Bone marrow (tissue), 2 donors: ENCODE results near the gene WDR1.

Experiments
- DNase-seq, 2 donors: peaks; one replicate each; lab custom pipeline; 2025; lab: John Stamatoyannopoulos, UW

The WDR1 gene

GRCh38 chr4:10113362-10114047, 3.1 kb downstream of the WDR1 start:
- no peak for DNase-seq

- DNase-seq = no peak
These were observed 3.8 kb downstream of the WDR1 start for GRCh38 chr4:10112658-10113284.

- no peak for DNase-seq
These were observed 5.4 kb downstream of the WDR1 start for GRCh38 chr4:10111067-10111801.

GRCh38 chr4:10109995-10110670, 6.5 kb downstream of the WDR1 start:
- DNase-seq = no peak

- no peak for DNase-seq
These were observed 7.5 kb downstream of the WDR1 start for GRCh38 chr4:10108818-10109783.

- no peak for DNase-seq
These were observed 8.2 kb downstream of the WDR1 start for GRCh38 chr4:10108391-10108790.

GRCh38 chr4:10107111-10108091, 9.2 kb downstream of the WDR1 start:
- no peak for DNase-seq

GRCh38 chr4:10106421-10107039, 10.1 kb downstream of the WDR1 start:
- DNase-seq = peak; percentile 58 to 84

- DNase-seq = no peak
These were observed 10.7 kb downstream of the WDR1 start for GRCh38 chr4:10105920-10106319.

- no peak for DNase-seq
These were observed 11.2 kb downstream of the WDR1 start for GRCh38 chr4:10105421-10105820.

- DNase-seq = no peak
These were observed 11.7 kb downstream of the WDR1 start for GRCh38 chr4:10104991-10105276.

GRCh38 chr4:10104211-10104990, 12.2 kb downstream of the WDR1 start:
- no peak for DNase-seq

- DNase-seq = no peak
These were observed 13.9 kb downstream of the WDR1 start for GRCh38 chr4:10102474-10103332.

GRCh38 chr4:10101671-10102473, 14.7 kb downstream of the WDR1 start:
- DNase-seq = no peak

GRCh38 chr4:10100734-10101216, 15.8 kb downstream of the WDR1 start:
- no peak for DNase-seq

GRCh38 chr4:10099499-10100325, 16.9 kb downstream of the WDR1 start:
- no peak for DNase-seq
